T-helper 9 cell (primary cell): ENCODE measurements around the gene GRAMD1C.

Source experiments
- DNase-seq: peaks from one replicate; pipeline ENCODE4 v3.0.0-alpha.2; 2020

GRAMD1C gene

DNA sequence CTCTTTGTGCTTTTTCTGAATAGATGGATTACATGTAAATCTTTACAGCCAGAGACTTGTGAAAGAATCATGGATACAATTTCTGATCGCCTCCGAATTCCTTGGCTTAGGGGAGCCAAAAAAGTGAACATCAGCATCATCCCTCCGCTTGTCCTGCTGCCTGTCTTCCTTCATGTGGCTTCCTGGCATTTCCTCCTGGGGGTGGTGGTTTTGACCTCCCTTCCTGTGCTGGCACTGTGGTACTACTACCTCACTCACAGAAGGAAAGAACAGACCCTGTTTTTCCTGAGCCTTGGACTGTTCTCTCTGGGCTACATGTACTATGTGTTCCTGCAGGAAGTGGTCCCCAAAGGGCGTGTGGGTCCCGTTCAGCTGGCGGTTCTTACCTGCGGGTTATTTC is 115.1 kb downstream of the GRAMD1C start:
- DNase-seq, result no peak

DNA sequence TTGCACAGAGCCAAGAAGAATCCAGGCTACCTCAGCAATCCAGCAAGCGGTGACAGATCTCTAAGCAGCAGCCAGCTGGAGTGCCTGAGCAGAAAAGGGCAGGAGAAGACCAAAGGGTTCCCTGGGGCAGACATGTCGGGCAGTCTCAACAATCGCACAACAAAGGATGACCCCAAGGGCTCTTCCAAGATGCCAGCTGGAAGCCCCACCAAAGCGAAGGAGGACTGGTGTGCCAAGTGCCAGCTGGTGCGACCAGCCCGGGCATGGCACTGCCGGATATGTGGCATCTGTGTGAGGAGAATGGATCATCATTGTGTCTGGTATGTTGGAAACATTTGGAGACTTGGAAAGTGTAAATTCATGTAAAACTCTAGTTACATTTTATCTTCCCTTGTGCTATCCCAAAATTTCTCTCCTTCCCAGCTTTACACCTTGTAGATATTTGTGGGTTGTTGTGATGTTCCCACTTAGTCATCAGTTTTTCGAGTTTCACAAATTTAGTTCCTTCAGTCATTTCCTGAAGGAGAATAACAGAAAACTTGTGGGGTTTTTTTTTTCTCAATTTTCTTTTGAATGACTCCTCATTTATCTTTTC is 115.6 kb downstream of the GRAMD1C start:
- no peak for DNase-seq

GRCh38 chr3:113963879-113964278 is 125.3 kb downstream of the GRAMD1C start:
- DNase-seq, result no peak

DNA sequence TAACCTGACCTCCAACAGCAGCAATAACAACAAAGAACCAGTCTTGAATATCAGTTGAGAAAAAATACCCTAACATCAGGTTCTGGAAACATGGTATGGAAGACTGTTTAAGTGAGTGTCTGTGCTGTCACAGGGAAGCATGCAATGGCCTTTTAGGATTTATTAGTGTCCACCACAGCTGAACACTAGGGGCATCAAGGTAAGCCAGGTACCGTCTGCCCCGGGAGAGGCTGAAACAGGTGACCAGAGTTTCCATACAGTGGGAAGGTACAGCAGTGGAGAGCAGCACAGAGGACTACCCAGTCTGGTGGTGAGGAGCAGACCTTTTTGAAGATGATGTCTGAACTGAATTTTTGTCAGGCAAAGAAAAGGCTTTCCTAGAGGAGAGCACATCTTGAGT is 127.6 kb downstream of the GRAMD1C start:
- DNase-seq, result no peak

- no peak for DNase-seq
Measured at GRCh38 chr3:113968986-113969385, 130.4 kb downstream of the GRAMD1C start.

DNA sequence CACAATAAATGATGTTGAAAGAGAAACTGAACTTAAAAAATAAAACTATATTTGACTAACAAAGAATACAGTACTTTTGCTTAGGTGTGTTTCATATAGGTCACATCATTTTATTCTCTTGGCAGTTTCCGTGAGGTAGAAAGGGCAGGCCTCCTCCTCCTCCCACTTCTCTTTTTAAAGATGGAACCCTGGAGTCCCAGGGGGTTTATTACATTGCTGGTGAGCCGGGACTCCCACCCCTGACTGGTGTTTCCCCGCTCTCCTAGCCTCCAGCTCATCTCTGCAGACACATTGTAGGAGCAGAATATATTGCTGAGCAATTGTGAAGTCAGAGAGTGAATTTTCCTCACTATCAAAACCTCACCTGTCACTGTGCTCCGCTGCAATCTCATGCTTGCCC is 139.2 kb downstream of the GRAMD1C start:
- DNase-seq, result no peak

- no peak for DNase-seq
Measured at GRCh38 chr3:113979916-113980315, 141.3 kb downstream of the GRAMD1C start.

DNA sequence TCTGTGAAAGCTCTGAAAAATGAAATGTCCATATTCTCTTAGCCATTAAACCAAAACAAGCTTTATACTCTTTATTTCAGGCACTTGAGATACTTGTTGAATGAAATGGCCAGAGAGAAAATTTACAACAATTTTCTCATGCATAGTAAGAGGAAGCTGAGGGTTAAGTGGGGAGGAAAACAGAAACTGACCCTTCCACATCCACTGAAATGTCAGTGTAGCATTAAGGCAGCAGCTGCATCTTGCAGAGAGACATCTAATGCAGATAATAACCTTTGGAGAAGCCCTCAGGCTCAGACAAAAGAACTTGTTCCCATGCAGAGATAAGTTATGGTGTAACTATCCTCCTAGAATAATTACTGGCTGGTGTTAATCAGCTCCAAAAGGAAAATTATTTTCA is 143.2 kb downstream of the GRAMD1C start:
- DNase-seq, result no peak

DNA sequence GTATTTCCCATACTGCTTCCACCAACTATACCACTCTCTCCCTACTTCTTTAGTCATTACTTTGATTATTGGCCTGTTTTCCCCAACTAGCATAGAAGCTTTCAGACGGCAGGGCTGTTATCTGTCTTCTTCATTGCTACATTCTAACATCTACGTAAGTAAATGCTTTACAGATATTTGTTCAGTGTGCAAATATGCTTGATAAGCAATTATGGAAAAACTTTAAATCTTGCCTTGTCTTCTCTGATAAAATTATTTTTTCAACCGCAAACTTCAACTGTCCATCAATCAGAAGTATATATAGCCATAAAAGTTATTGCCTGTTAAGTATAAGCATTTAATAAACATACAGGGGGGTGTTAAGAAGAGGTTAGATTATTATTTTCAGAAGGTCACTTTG is 145.0 kb downstream of the GRAMD1C start:
- DNase-seq, result no peak

DNA sequence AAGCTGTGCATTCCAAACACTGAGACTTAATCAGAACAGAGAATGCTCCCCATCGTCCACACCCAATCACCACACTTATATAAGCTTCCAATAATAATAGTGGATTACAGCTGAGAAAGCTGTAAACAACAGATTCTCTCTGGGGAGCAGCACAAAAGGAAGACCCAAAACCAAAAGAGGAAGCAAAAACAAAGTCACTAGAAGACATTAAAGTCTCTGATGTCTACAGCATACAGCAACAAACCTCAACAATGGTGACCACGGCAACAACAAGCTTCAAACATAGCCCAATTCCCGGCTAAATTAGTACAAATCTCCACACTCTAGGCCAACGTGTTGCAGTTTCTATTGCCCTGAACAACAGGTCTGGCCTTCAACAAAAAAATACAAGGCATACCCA is 147.0 kb downstream of the GRAMD1C start:
- DNase-seq, result no peak
